IMR-90 (cell line): ENCODE data around the gene PAGE2. TPM values are rescaled to one million over a fixed set of nuclear protein-coding genes. Genes with fewer than 3 reads are reported as not detected.
"Not testable (repeated sequence)": the region's sequence is repeated elsewhere in the genome, so short reads cannot be mapped to it uniquely, and the experiment has no call there.

ENCODE experiments used
- ATAC-seq: fragments of 200-7000 bp; cut with Tn5 transposase; 2 replicates; pipeline ENCODE4 v1.9.1; 2020; ENCODE audit warnings: low read depth, mild to moderate bottlenecking, moderate library complexity
- BruUV-seq: library from RNA; stranded (reverse); fragments of 400-500 nt; replicated peaks from 2 replicates; lab custom pipeline; 2021; lab: Mats Ljungman, UMichigan
- CTCF ChIA-PET: fragments of 300-600 bp; formaldehyde crosslinking; extraction: SDS; loops from one replicate; lab custom pipeline; 2021; ENCODE audit warnings: antibody characterized with exemption; lab: Yijun Ruan, JAX
- POLR2A ChIA-PET: fragments of 300-600 bp; sonication (Branson Sonifier 250); formaldehyde crosslinking; loops from one replicate; lab custom pipeline; 2022; ENCODE audit warnings: antibody characterized with exemption; ENCODE audit not compliant: unreplicated experiment; lab: Charles Lee
- DNase-seq: peaks from one replicate; pipeline ENCODE4 v3.0.0; 2013
- H2AFZ ChIP-seq: replicated peaks from 2 replicates; pipeline ENCODE3; 2013; ENCODE audit warnings: low read length, mild to moderate bottlenecking; ENCODE audit not compliant: poor library complexity
- H2AK5ac ChIP-seq: 2 replicates; pipeline ENCODE4 v1.6.1; 2013; ENCODE audit warnings: low read depth, low read length, inconsistent platforms
- H2AK9ac ChIP-seq: replicated peaks from 2 replicates; pipeline ENCODE3; 2013; ENCODE audit warnings: mild to moderate bottlenecking, low read depth, low read length, moderate library complexity; ENCODE audit not compliant: poor library complexity
- H2BK120ac ChIP-seq: 2 replicates; pipeline ENCODE4 v1.6.1; 2013; ENCODE audit warnings: low read depth, low read length, inconsistent platforms
- H2BK15ac ChIP-seq: 3 replicates; pipeline ENCODE4 v1.6.1; 2013; ENCODE audit warnings: low read depth, low read length, inconsistent platforms
- H2BK20ac ChIP-seq: 2 replicates; pipeline ENCODE4 v1.6.1; 2013; ENCODE audit warnings: low read depth, mild to moderate bottlenecking, inconsistent platforms, low read length, moderate library complexity
- H2BK5ac ChIP-seq: 2 replicates; pipeline ENCODE4 v1.6.1; 2013; ENCODE audit warnings: mild to moderate bottlenecking, low read depth, low read length, inconsistent platforms; ENCODE audit not compliant: poor library complexity, severe bottlenecking
- H3K14ac ChIP-seq: replicated peaks from 2 replicates; pipeline ENCODE4 v1.6.1; 2013; ENCODE audit warnings: low read depth, low read length, inconsistent platforms
- H3K18ac ChIP-seq: 2 replicates; pipeline ENCODE4 v1.6.1; 2013; ENCODE audit warnings: low read depth, low read length, control low read depth
- H3K23ac ChIP-seq: 2 replicates; pipeline ENCODE4 v1.6.1; 2013; ENCODE audit warnings: low read depth, low read length, inconsistent platforms
- H3K27ac ChIP-seq: 2 replicates; pipeline ENCODE4 v1.5.1; 2013; ENCODE audit warnings: mild to moderate bottlenecking, control low read depth, low read length; ENCODE audit not compliant: insufficient read depth
- H3K27me3 ChIP-seq: 2 replicates; pipeline ENCODE4 v1.6.1; 2013; ENCODE audit warnings: low read length; ENCODE audit not compliant: control insufficient read depth, insufficient read depth
- H3K36me3 ChIP-seq: 2 replicates; pipeline ENCODE4 v1.6.1; 2013; ENCODE audit warnings: low read length, mixed read lengths; ENCODE audit not compliant: control insufficient read depth, insufficient read depth
- H3K4ac ChIP-seq: 2 replicates; pipeline ENCODE4 v1.6.1; 2013; ENCODE audit warnings: low read depth, low read length, inconsistent platforms
- H3K4me1 ChIP-seq: 2 replicates; pipeline ENCODE4 v1.6.1; 2013; ENCODE audit warnings: low read length, mixed read lengths; ENCODE audit not compliant: control insufficient read depth, insufficient read depth
- H3K4me2 ChIP-seq: 2 replicates; pipeline ENCODE4 v1.6.1; 2013; ENCODE audit warnings: low read depth, mild to moderate bottlenecking, control low read depth, low read length, moderate library complexity
- H3K4me3 ChIP-seq: 2 replicates; pipeline ENCODE4 v1.5.1; 2013; ENCODE audit warnings: low read depth, mild to moderate bottlenecking, control low read depth, low read length, moderate library complexity; ENCODE audit not compliant: insufficient read depth
- H3K56ac ChIP-seq: 2 replicates; pipeline ENCODE4 v1.6.1; 2013; ENCODE audit warnings: low read length, inconsistent platforms; ENCODE audit not compliant: insufficient read depth; ENCODE audit errors: extremely low read depth
- H3K79me1 ChIP-seq, 2 experiments: 2 replicates each; pipeline ENCODE4 v1.6.1; 2013; ENCODE audit warnings: low read length in 2 of 2, inconsistent platforms in 1 of 2, low read depth in 1 of 2
- H3K9ac ChIP-seq: 2 replicates; pipeline ENCODE4 v1.6.1; 2013; ENCODE audit warnings: low read depth, low read length, control low read depth
- H3K9me1 ChIP-seq: 2 replicates; pipeline ENCODE4 v1.6.1; 2013; ENCODE audit warnings: low read length, inconsistent platforms; ENCODE audit not compliant: insufficient read depth
- H3K9me3 ChIP-seq: 2 replicates; pipeline ENCODE4 v1.6.1; 2013; ENCODE audit warnings: low read length; ENCODE audit not compliant: control insufficient read depth, insufficient read depth
- H4K20me1 ChIP-seq: 2 replicates; pipeline ENCODE4 v1.6.1; 2013; ENCODE audit warnings: low read length, inconsistent platforms; ENCODE audit not compliant: insufficient read depth
- H4K5ac ChIP-seq: 2 replicates; pipeline ENCODE4 v1.6.1; 2013; ENCODE audit warnings: mild to moderate bottlenecking, low read depth, low read length, control low read depth
- H4K8ac ChIP-seq, 2 experiments: 2 replicates each; pipeline ENCODE4 v1.6.1; 2013; ENCODE audit warnings: low read depth in 2 of 2, low read length in 2 of 2, control low read depth in 1 of 2, inconsistent platforms in 1 of 2
- H4K91ac ChIP-seq: 2 replicates; pipeline ENCODE4 v1.6.1; 2013; ENCODE audit warnings: low read depth, low read length, inconsistent platforms; ENCODE audit not compliant: insufficient read depth
- CTCF ChIP-seq: conservative IDR thresholded peaks from 2 replicates; pipeline ENCODE4 v1.5.1; 2012; ENCODE audit warnings: mild to moderate bottlenecking, low read depth, low read length, improper control_type of control experiment
- RAD21 ChIP-seq: IDR thresholded peaks from 2 replicates; pipeline ENCODE4 v1.6.1; 2012; ENCODE audit warnings: low read length, improper control_type of control experiment
- RFX5 ChIP-seq: IDR thresholded peaks from 2 replicates; pipeline ENCODE4 v1.8.0; 2012; ENCODE audit warnings: low read depth, mild to moderate bottlenecking, low read length, moderate library complexity
- SMC3 ChIP-seq: fragments of 150-350 bp; IDR thresholded peaks from 2 replicates; pipeline ENCODE4 v1.6.1; 2016; ENCODE audit warnings: low read depth, mild to moderate bottlenecking, antibody characterized with exemption, low read length, moderate library complexity
- WGBS, 2 experiments: methylation state at CpG; one replicate each; pipeline versions ENCODE4 v1.1.5 to v1.1.7; 2013; ENCODE audit warnings: missing lambda C conversion rate in 2 of 2; ENCODE audit not compliant: insufficient read length in 1 of 2; ENCODE audit errors: extremely low coverage in 2 of 2; 5-methylcytosine and 5-hydroxymethylcytosine counted together
- dilution Hi-C: fragments of 300-500 bp; cut with HindIII; formaldehyde crosslinking; loops from one replicate; pipeline ENCODE4 v1.14.3; 2018; ENCODE audit warnings: low sequenced_read_pairs; ENCODE audit not compliant: unreplicated experiment
- in situ Hi-C: fragments of 300-500 bp; cut with MboI; formaldehyde crosslinking; loops from 3 replicates; pipeline ENCODE4 v1.14.3; 2019; ENCODE audit warnings: low sequenced_read_pairs, inconsistent platforms, mixed read lengths
- intact Hi-C: fragments of 100-400 bp; cut with micrococcal nuclease; formaldehyde crosslinking; loops from 2 replicates; pipeline ENCODE4 v1.10.0; 2022
- polyA plus RNA-seq, 3 experiments: library from polyadenylated mRNA; depleted of rRNA; stranded (reverse); fragments of >200 nt; gene quantifications; 2 replicates each; pipeline ENCODE4 v1.2.3, GENCODE V29; 2012; ENCODE audit warnings: low replicate concordance in 1 of 3
- total RNA-seq: library from RNA; depleted of rRNA; stranded (reverse); fragments of >200 nt; gene quantifications from 2 replicates; pipeline ENCODE4 v1.2.3, GENCODE V29; 2012

PAGE2 gene
- total and polyA plus RNA-seq, 2 of the 4 experiments (the other 2 are of a cell fraction): not detected

- H4K91ac ChIP-seq: no peak overlapping the region
- H3K4me3 ChIP-seq: no peak overlapping the region
- H3K27ac ChIP-seq: no peak overlapping the region
- no peak overlapping the region for H3K14ac ChIP-seq
- no peak overlapping the region for H2AFZ ChIP-seq
- no peak overlapping the region for H2BK5ac ChIP-seq
- dilution Hi-C loops (no loop called here), intact Hi-C loops (loop anchor here (1.0 to 10.0 kb wide), 2 partner anchors 166 to 813 kb away; no protein-coding TSS in a partner anchor), in situ Hi-C loops (no loop called here)
- POLR2A ChIA-PET: no interaction called here
- H3K27me3 ChIP-seq: no peaks in the 10 kb centered on the region; the same call in 1 of the 2 replicates
- H2BK15ac ChIP-seq: no peak overlapping the region
- TF ChIP-seq RAD21: peak; percentile 85
- TF ChIP-seq CTCF: peak; percentile 74
- no peak for TF ChIP-seq RFX5
- TF ChIP-seq SMC3: peak; percentile 45
- CTCF ChIA-PET: interaction anchor here (0.6 to 1.2 kb wide), 3 partner anchors 13 to 1069 kb away, joined by 3 to 7 read pairs (median 3); no protein-coding TSS in a partner anchor
- H2AK5ac ChIP-seq: no peak overlapping the region
- H2BK120ac ChIP-seq: no peak overlapping the region
- no peaks in the 10 kb centered on the region for H3K36me3 ChIP-seq
- H4K20me1 ChIP-seq: no peaks in the 10 kb centered on the region
- H4K8ac ChIP-seq: no peak overlapping the region
- H2BK20ac ChIP-seq: no peak overlapping the region
- H3K18ac ChIP-seq: no peak overlapping the region
- no peaks in the 10 kb centered on the region for H3K4me1 ChIP-seq
- H3K79me1 ChIP-seq: no peaks in the 10 kb centered on the region
- H4K5ac ChIP-seq: no peak overlapping the region
- no peak overlapping the region for H2AK9ac ChIP-seq
- no TSS peak for BruUV-seq
- ATAC-seq (peak; percentile 82), DNase-seq (peak; percentile 28)
- H3K4ac ChIP-seq: no peak overlapping the region
- no peaks in the 10 kb centered on the region for H3K9me3 ChIP-seq
- H3K56ac ChIP-seq: no peak overlapping the region
- no peak overlapping the region for H3K9ac ChIP-seq
- H3K4me2 ChIP-seq: peak overlapping the region; percentile 35; the same call in 1 of the 2 replicates
- no peak overlapping the region for H3K23ac ChIP-seq
- H3K9me1 ChIP-seq: no peaks in the 10 kb centered on the region
- WGBS, 2 experiments: no CpG with 5 or more reads among the region's 5 CpGs
Observed at GRCh38 chrX:55057675-55058249, 31.1 kb upstream of the PAGE2 start.

GRCh38 chrX:55067180-55067579 lies 21.6 kb upstream of the PAGE2 start:
- H3K4me3 ChIP-seq, H3K27ac ChIP-seq, H3K27me3 ChIP-seq, POLR2A ChIA-PET, H3K9me3 ChIP-seq, H3K4ac ChIP-seq, H3K9ac ChIP-seq, CTCF ChIA-PET, H4K5ac ChIP-seq, H3K4me2 ChIP-seq, ATAC-seq, intact Hi-C loops, in situ Hi-C loops, H4K20me1 ChIP-seq, H2BK5ac ChIP-seq, H3K4me1 ChIP-seq, H3K9me1 ChIP-seq, H3K23ac ChIP-seq, H2BK20ac ChIP-seq, H3K79me1 ChIP-seq, H2AK9ac ChIP-seq, H2AFZ ChIP-seq, H3K56ac ChIP-seq, H2BK15ac ChIP-seq, dilution Hi-C loops, H3K18ac ChIP-seq, H2AK5ac ChIP-seq, BruUV-seq, H2BK120ac ChIP-seq, H3K36me3 ChIP-seq, H4K91ac ChIP-seq, H3K14ac ChIP-seq, DNase-seq, H4K8ac ChIP-seq: not testable (repeated sequence)
- no CpG with 5 or more reads among the region's 2 CpGs for WGBS, 2 experiments
